Ascending aorta (tissue), 2 donors: Measurements from ENCODE around the gene SNN. TPM values are rescaled to one million over a fixed set of nuclear protein-coding genes. Genes with fewer than 3 reads are reported as not detected.

Experiments used
- DNase-seq, 2 donors: peaks; one replicate each; pipeline ENCODE4 v3.0.0-alpha.2; 2019; ENCODE audit warnings: low spot score in 2 of 2
- H3K27ac ChIP-seq, 2 donors: fragments of 200-600 bp; sonication (generic); one replicate each; pipeline ENCODE4 v1.5.1; 2016 to 2017; ENCODE audit warnings: mild to moderate bottlenecking in 1 of 2
- H3K27me3 ChIP-seq: fragments of 200-600 bp; sonication (generic); one replicate; pipeline ENCODE4 v1.5.1; 2017
- H3K36me3 ChIP-seq, 2 donors: fragments of 200-600 bp; sonication (generic); one replicate each; pipeline ENCODE4 v1.5.1; 2016
- H3K4me1 ChIP-seq, 2 donors: fragments of 200-600 bp; sonication (generic); one replicate each; pipeline ENCODE4 v1.5.1; 2016 to 2017; ENCODE audit warnings: mild to moderate bottlenecking in 1 of 2
- H3K4me3 ChIP-seq, 2 donors: fragments of 200-600 bp; sonication (generic); one replicate each; pipeline ENCODE4 v1.5.1; 2016 to 2017; ENCODE audit warnings: mild to moderate bottlenecking in 1 of 2
- H3K9me3 ChIP-seq, 2 donors: fragments of 200-600 bp; sonication (generic); one replicate each; pipeline ENCODE4 v1.5.1; 2016
- CTCF ChIP-seq, 3 experiments: fragments of 200-600 bp in 2 of 3; fragments of 450-650 bp in 1 of 3; sonication (generic) in 2 of 3; IDR thresholded peaks; one replicate each; pipeline ENCODE4 v1.5.1; 2016 to 2019; ENCODE audit warnings: antibody characterized with exemption in 3 of 3, mild to moderate bottlenecking in 1 of 3, moderate library complexity in 1 of 3
- intact Hi-C: fragments of 100-400 bp; cut with DNase I; formaldehyde crosslinking; loops from one replicate; pipeline ENCODE4 v1.15.1; 2023
- total RNA-seq: library from RNA; depleted of rRNA; stranded (reverse); fragments of >200 nt; gene quantifications from one replicate; pipeline ENCODE4 v1.1.0, GENCODE V29; 2016

The SNN gene
- total RNA-seq, 1 donor from 2014 or later, result 2.1 TPM

- H3K4me1 ChIP-seq, result peaks cover 0 to 29% of the 10 kb centered on the region in 2 donors
- H3K36me3 ChIP-seq, result peaks cover 36 to 49% of the 10 kb centered on the region in 2 donors
- DNase-seq, result no peak
- intact Hi-C loops, result no loop called here
- no peak overlapping the region for H3K4me3 ChIP-seq
- H3K9me3 ChIP-seq, result no peaks in the 10 kb centered on the region
- TF ChIP-seq CTCF (IDR thresholded peaks at IDR 0.05), result no peak
- H3K27me3 ChIP-seq, result no peaks in the 10 kb centered on the region
- no peak overlapping the region for H3K27ac ChIP-seq
These were observed 23.0 kb downstream of the SNN start for GRCh38 chr16:11691235-11691634.

- TF ChIP-seq CTCF (IDR thresholded peaks at IDR 0.05), result no peak
- H3K36me3 ChIP-seq, result peaks cover 42 to 54% of the 10 kb centered on the region in 2 donors
- no peak overlapping the region for H3K4me3 ChIP-seq
- no peaks in the 10 kb centered on the region for H3K9me3 ChIP-seq
- no peaks in the 10 kb centered on the region for H3K27me3 ChIP-seq
- DNase-seq, result no peak
- H3K4me1 ChIP-seq, result peaks cover 0 to 24% of the 10 kb centered on the region in 2 donors
- no peak overlapping the region for H3K27ac ChIP-seq
- intact Hi-C loops, result no loop called here
These were observed 23.5 kb downstream of the SNN start for GRCh38 chr16:11691771-11692170.

DNA sequence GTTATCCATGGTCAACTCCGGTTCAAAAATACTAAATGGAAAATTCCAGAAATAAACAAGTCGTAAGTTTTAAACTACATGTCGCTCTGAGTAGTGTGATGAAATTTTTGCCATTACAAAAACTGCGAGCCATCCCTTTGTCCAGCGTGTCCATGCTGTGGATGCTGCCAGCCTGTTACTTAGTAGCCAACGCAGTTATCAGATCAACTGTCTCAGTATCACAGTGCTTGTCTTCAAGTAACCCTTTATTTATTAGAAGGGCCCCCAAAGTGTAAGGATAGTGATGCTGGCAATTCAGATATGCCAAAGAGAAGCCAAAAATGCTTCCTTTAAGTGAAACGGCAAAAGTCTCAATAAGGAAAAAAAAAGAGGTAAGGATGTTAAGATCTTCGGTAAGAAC is 23.9 kb downstream of the SNN start:
- Histone ChIP-seq H3K36me3 (peaks cover 44 to 58% of the 10 kb centered on the region in 2 donors), H3K27ac (no peak overlapping the region)
- TF ChIP-seq CTCF (IDR thresholded peaks at IDR 0.05), result no peak

GRCh38 chr16:11692651-11693050 is 24.4 kb downstream of the SNN start:
- Histone ChIP-seq H3K36me3 (peaks cover 44 to 58% of the 10 kb centered on the region in 2 donors), H3K4me3 (no peak overlapping the region), H3K9me3 (no peaks in the 10 kb centered on the region), H3K27ac (no peak overlapping the region), H3K27me3 (no peaks in the 10 kb centered on the region), H3K4me1 (peaks cover 0 to 17% of the 10 kb centered on the region in 2 donors)
- no peak for TF ChIP-seq CTCF (IDR thresholded peaks at IDR 0.05)
- no peak for DNase-seq
- intact Hi-C loops, result no loop called here

More for the DNA sequence above, 23.9 kb downstream of the SNN start:
- no peak overlapping the region for H3K4me3 ChIP-seq
- DNase-seq, result no peak
- H3K27me3 ChIP-seq, result no peaks in the 10 kb centered on the region
- H3K4me1 ChIP-seq, result peaks cover 0 to 20% of the 10 kb centered on the region in 2 donors
- intact Hi-C loops, result no loop called here
- no peaks in the 10 kb centered on the region for H3K9me3 ChIP-seq

DNA sequence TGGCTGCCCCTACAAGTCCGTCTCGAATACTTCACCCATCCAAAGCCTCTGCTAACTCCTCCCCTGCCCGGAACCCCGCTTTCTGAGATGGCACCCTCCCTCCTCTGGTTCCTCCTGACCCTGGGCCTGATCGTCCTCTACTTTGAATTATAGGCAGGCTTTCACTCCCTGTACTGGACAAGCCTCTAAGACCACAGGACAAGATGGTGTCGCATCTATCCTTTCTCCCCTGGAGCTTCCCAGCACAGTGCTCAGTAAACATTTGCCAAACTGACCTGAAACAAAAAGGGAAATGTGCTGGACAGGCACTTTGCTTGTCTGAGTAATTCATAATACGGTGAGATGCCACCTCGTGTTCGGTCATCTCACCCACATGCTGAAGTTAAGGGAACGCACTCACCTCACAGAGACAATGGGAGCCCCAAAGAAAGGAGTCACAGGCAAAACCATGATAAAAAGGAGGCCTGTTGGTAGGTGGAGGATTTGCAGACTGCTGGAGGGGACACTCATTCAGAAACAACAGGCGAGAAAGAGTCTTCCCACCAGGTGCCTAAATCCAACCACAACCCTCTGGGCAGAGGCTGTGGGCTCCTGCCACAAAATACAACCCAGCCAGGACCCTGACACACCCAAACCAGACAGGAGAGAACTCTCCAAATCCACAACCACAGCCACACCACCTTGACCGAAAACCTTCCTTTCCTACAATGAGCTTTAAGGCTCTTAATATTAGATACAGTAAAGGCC is 28.2 kb downstream of the SNN start:
- no peak overlapping the region for H3K4me3 ChIP-seq
- no peak overlapping the region for H3K27ac ChIP-seq
- H3K9me3 ChIP-seq, result no peaks in the 10 kb centered on the region
- TF ChIP-seq CTCF (IDR thresholded peaks at IDR 0.05), result no peak
- H3K36me3 ChIP-seq, result peaks cover 55 to 68% of the 10 kb centered on the region in 2 donors
- H3K27me3 ChIP-seq, result no peaks in the 10 kb centered on the region
- no peak for DNase-seq
- intact Hi-C loops, result no loop called here
- no peaks in the 10 kb centered on the region for H3K4me1 ChIP-seq
